NCI-H1436 (cell line): ENCODE results near the gene SYNJ1.
"Not testable (repeated sequence)": the region's sequence is repeated elsewhere in the genome, so short reads cannot be mapped to it uniquely, and the experiment has no call there.

Source experiments
- DNase-seq: peaks from one replicate; lab custom pipeline; 2025; lab: John Stamatoyannopoulos, UW

Gene SYNJ1

DNA sequence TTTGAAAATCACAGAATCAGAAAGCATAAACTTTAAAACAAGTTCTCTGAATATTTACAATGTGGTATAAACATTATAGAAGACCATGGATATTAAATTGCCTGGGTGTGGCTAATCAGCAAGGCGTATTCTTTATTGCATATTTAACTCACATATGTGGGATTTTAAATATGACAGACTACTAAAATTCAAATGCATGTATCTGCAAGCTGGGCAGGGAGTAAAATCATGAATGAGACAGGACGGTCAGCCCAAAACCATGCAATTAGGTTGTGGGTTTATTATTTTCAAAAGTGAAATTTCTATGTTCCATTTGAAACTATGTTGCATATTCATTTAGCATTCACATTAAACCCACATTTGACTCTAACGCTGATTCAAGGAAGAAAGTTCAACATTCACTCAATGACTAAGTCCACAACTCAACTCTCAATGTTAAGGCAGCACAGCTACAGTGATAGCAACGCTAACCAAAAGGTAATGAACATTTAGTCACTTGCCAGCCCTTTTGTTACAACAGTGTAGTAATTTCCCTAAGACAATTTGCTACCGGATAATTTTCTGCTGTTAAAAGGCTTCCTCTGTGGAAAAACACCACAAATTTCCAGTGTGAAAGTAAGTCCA, 6.3 kb upstream of the SYNJ1 start:
- no peak for DNase-seq

DNA sequence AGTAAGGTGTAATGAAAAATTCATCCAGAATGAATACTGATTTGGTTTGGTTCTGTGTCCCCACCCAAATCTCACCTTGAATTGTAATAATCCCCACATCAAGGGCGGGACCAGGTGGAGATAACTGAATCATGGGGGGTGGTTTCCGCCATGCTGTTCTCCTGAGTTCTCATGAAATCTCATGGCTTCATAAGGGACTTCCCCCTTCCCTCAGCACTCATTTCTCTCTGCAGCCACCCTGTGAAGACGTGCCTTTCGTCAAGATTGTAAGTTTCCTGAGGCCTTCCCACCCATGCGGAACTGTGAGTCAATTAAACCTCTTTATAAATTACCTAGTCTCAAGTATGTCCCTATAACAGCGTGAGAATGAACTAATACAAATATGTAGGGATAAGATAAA, 5.5 kb upstream of the SYNJ1 start:
- no peak for DNase-seq

DNA sequence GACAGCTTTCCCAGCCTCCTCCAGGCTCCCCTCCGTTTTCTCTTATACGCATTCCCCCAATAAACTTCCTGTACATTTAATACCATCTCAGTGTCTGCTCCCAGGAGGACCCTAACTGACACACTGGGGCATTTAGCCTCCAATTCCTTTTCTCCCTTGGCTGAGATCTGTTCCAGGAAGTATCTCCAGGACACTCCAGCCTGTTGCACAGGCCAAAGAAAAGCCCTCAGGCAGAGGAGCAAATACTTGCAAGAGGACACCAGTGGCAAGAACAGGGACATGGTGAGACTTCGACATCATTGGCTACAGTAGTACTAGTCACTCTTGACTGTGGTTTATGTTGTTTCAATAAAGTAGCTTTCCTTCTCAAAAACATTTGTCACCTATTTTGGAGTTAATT, 4.7 kb upstream of the SYNJ1 start:
- no peak for DNase-seq

DNA sequence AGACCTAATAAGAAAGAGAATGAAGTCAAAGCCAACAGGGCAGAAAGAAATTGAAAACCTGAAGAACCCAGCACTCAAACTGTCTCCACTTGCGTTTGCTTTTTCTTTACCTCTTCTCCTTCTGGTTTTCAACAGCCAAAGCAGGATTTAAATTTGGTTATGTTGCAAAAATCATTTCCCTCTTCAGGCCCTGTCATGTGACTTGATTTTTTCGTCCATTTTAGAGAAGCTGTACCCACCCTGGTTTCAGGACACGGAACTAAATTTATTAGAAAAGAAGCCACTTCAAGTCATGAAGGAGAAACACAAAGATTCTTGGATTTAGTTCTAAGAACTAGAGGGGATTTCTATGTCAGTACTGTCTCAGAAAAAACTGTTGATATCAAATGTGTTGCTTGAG, 1.0 kb upstream of the SYNJ1 start:
- no peak for DNase-seq

DNA sequence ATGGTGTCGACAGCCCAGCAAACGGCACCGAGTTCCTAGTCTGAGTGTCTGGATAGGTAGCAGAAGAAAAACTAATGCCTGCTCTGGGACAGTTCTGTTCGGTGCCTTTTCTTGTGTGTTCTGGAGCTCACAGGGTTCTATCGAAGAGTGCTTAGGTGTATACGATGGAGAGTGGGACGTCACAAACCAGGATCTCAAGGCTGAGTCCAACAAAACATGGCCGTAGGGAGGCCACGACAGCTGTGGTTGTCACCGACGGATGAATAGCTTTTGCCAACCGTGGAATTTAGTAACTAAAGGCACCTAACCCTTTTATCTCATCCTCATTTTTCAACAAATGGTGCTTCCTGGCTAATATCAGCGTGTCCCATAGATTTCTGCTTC, 635 bp upstream of the SYNJ1 start:
- DNase-seq: no peak

DNA sequence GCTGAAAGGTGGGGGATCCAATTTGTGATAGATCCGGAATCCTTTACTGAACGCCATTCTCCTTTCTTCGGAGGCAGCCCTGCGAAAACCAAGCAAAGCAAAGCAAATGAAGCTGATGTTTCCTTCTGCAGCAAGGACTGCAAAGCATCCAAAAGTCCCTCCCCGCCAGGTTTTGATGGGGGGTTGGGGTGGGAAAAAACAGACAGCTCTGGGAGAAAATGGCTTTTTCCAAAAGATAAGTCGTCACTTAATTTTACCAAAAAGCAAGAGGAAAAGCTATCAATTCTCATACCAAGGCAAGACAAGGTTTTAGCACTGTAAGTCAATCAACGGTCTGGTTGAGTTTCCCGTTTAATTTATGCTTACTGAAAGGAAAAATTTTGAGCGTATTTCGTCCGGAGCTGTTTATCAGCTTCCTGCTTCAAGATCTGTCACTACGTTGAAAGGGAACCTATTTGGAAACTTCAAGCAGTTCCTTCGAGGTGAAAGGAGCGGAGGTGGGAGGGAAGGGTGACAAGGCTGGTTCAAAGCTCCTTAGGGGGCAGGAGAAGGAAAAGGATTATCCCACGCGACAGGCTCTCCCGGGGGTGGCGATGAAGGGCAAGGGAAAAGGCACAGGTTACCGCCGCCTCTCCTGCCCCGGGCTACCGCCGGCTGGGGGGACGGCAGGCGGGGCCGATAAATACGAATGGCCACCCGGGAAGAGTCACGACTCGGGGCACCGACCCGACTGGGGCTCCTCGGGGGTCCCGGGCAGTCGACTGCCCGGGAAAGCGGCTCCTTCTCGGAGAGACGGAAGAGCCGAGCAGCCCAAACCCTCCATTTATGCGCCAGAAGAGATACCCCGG, 750 bp downstream of the SYNJ1 start:
- no peak for DNase-seq

DNA sequence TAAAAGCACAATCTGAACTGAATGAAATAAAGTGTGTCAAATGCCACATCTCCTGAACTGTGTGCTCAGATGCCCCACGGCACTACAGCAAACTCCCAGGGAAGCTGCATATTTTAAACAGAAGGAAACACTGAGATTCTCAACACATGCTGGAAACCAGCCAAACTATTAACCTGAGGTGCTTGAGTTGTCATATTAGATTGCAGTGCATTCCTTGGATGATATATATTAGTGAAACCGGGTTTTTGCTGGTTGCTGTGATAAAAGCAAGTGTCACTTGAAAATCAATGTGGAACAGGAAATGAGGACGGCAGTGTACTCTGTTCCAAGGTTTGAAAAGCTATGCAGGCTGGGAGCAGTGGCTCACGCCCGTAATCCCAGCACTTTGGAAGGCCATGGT, 8.7 kb downstream of the SYNJ1 start:
- DNase-seq: no peak

DNA sequence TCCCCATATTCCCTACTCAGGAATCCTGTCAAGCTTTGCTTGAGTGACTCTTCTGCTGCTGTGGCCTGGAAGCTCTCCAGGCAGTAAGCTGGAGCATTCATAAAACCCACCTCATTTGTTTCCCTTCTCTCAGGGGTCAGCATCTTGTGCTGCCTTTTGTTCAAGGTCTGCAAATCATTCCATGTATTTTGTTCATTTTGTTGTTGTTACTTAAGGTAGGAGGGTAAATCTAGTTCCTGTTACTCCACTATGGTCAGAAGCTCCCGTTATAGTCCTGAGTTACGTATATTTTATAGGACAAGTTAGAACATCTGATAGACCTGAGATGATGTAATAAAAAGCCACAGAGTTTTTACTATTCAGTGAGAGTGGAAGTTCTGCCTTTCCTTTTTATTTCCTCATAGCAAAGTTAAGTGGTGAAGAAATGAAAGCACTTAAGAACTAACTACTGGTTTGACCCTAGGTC, 9.9 kb downstream of the SYNJ1 start:
- no peak for DNase-seq

DNA sequence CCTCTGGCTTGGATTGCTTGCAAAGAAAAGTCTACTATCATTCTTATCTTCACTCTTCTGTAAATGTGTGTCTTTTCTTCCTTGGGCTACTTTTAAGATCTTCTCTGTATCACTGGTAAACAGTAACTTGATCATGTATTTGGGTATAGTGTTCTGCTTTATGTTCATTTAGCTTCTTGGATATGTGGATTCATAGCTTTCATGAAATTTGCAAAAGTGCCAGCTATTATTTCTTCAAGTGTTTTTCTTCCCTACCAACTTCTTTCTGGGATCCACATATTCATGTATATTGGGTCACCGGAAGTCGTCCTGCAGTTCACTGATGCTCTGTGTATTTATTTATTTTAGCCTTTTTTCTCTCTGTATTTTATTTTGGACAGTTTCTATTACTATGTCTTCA, 11.3 kb downstream of the SYNJ1 start:
- no peak for DNase-seq

DNA sequence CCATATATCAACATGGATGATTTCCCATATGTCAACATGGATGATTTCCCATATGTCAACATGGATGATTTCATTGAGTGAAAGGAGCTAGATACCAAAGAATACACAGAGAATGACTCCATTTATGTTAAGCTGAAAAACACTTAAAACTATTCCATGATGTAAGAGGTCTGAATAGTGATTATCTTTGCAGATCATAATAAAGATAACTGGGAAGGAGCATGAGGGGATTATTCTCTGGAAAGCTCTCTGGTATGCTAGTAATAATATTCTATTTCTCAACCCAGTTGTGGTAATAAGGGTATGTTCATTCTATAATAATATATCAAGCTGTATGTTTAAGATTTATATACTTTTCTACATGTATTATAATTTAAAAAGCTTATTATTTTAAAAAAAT, 14.1 kb downstream of the SYNJ1 start:
- DNase-seq: no peak

DNA sequence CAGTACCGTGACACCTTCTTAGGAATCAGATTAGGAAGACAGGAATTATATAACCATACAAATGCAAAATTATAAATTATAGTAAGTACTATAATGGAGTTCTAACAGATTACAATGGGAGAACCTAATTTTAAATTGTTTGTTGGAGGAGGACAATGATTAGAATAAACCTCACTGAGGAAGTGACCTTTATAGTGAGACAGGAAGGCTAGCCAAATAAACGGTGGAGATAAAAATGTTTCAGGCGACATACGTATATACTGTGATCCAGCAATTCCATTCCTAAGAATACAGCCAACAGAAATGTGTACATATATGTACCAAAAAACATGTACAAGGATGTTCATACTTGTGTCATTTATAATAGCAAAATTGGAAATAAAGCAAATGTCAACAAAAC, 15.2 kb downstream of the SYNJ1 start:
- no peak for DNase-seq

DNA sequence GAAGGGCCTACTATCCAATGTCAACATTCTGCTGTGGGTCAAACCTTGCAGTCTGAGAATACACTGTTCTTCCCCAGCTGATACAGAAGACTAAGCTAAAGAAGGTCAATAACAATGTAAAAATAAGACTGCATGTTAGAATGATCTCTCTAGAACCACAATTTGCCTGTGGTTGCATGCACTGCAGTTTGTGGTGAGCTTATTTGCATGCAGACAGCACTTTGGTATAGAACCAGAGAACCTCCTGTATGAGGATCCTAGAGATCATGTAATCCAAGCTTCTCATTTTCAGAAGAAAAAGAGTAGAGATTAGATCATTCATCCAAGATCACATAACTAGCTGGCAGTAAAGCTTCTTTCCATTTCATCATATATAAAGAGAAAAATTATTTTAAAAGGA, 15.8 kb downstream of the SYNJ1 start:
- no peak for DNase-seq

DNA sequence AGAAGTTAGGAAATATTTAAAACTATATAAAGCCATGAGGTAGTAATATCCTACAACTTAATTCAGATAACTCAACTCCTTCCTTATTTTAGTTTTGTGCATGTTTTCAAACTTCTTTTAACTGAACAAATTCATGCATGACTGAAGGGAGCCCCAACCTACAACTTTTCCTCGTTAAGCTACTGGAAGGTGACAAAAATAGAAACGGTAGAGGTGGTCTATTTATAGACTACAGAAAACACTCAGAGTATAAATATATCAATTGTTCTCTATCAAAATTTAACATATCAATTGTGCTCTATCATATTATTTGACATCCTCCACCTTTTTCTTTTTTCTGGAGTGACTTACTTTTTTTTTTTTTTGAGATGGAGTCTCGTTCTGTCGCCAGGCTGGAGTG, 16.8 kb downstream of the SYNJ1 start:
- DNase-seq: no peak

DNA sequence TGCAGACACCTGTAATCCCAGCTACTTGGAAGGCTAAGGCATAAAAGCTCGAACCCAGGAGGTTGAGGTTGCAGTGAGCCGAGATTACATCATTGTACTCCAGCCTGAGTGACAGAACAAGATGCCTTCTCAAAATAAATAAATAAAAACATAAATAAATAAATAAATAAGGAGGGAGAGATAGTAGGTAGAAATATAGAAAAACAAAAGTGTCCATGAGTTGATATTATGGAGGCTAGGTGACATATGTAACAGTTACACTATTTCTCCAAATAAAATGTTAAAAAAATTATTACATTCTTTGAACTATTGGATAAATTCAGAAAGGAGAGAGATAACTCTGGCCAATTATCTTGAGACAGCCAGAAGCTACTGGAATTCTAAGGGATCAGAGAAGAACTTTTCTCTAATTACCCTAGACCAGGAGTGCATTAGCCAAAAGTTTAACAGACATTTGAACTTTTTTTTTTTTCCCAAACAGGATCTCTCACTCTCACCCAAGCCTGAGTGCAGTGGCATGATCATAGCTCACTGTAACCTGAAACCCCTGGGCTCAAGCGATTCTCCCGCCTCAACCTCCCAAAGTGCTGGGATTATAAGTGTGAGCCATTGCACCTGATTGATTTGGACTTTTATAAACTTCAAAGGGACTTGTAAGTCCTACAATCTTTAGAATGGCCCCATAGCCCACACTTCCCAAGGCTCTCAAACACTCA, 17.6 kb downstream of the SYNJ1 start:
- DNase-seq: no peak

DNA sequence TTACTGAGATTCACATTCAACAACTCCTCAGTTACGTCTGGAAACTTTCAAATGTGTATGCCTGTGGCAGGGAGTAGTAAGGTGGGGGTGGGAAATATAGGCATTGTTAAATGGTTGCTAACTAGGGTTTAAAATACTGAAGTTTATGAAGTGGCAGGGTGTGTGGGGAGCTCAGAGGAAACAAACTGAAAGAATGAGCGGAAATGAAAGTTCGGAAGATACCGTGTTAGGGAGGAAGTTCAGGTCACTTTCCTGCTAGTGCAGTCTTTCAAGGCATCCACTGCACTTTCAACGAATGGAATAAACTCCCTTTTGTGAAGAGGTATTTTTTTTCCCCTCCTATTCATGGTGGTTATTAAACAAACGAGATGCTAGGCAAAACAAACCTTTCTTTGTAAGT, 19.7 kb downstream of the SYNJ1 start:
- DNase-seq: no peak

DNA sequence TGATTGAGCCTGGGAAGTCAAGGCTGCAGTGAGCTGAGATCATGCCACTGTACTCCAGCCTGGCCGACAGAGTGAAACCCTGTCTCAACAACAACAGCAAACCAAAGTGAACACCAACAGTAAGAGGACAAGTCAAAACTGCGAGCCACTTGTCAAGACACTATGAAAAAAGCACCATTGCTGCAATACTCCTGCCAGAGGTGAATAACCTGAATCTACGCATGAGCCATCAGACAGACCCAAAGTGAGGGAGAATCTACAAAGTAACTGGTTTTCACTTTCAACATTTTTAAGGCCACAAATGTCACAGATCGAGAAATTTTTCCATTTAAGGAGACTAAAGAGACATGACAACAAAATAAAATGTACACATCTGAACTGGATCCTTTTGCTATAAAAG, 21.9 kb downstream of the SYNJ1 start:
- no peak for DNase-seq

DNA sequence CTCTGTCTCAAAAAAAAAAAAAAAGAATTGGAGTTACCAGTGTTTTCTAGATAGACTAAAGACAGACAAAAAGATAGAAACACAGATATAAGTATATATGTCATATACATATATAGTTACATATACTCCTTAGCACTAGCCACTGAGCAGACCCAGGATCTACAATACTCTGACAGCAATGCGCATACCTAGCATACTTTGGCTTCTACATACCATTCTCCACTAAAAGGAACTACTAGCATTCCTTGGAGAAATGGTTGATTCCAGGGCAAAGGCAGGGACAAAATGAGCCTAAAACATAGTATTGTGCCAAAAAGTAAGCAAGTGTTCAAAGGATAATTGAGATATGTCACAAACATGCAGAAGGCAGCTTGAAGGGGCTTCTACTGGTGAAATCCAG, 22.7 kb downstream of the SYNJ1 start:
- no peak for DNase-seq

DNA sequence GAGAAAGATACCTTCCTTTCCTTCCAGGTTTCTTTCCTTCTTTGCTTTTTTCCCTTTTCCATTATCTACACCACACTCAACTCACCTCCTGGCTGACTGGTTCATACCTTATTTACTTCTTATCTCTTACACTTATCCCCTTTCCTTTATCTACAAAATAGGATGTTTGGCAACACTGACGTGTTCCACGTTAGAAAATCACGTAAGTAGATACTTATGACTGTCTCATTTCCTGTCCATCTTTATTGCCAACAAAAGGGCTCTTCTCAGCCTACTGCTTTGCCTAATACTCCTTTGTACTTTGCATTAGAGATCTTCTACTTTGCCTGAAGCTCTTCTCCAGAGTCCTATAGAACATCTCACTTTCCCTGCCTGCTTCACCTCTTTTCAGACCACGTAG, 25.1 kb downstream of the SYNJ1 start:
- DNase-seq: peak; percentile 18

DNA sequence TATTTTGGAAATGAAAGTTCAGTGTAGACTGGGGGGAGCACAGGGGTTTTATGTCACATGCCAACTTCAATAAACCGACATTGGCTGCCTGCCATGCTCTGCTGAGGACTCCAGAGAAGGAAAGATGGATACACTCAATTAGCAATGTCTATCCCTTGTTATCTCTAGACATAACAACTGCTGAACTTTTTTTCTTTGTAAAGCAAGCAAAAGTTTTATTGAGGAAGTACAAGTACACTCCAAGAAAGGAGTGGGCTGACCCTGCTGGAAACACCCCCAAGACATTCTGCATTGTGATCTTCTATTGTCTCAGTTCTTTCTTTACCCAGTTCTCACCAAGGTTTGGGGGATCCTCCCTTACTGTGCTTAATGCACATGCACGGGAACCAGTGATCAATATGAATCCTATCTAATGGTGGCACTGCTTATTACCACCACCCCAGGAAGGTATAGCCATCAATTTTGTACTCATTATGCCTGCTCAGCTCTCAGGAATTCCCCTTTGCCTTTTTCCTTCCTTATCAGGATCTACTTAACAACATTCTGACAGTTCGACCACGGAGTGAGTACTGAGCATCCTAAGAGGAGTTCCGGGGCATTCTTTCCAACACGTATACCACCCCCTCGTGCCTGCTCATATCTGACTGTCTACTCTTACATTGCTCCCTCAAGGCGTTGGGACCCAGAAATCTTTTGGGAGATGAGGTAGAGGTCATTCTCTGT, 28.7 kb downstream of the SYNJ1 start:
- no peak for DNase-seq

DNA sequence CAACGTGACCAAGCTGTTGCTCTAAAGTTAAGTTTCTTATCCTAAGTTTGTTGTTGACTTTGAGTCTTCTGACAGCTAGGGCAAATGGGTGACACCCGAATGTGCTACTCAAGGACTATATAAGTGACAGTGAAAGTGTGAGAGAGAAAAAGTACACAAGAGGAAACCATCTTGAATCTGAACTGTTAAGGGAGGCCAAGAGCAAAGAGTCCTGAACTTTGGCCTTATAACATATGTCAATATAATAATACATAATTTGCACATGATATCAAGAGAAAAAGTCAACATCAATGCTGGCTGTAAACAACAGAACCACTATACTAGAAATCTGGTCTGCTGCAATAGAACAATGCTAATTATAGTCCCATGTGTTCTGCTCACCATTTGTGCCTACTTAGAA, 29.5 kb downstream of the SYNJ1 start:
- no peak for DNase-seq

DNA sequence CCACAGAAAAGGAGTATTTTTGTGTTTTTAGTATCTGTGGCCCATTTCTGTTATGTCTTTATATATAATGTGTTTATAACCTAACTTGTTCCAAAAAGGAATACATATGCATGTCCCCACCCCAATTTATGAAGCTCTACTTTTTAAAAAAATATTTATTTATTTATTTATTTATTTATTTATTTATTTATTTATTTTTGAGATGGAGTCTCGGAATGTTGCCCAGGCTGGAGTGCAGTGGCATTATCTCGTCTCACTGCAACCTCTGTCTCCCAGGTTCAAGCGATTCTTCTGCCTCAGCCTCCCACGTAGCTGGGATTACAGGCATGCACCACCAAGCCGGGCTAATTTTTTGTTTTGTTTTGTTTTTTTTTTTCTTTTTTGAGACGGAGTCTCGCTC, 32.3 kb downstream of the SYNJ1 start:
- not testable (repeated sequence) for DNase-seq

DNA sequence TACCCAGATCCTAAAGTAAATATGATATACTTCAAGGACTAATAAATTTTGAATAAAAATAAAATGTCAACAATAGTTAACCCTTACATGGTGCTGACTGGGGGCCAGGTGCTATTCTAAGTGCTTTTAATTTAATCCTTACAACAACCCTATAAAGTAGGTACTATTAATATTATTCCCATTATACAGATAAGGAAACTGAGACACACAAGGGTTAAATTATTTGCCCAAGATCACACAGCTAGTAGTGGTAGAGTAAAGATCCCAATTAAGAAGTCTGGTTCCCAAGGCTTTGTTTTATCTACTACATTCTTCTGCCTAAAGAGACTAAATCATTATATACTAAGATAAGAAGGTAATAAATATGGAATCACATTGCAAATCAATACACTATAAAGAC, 34.2 kb downstream of the SYNJ1 start:
- no peak for DNase-seq

DNA sequence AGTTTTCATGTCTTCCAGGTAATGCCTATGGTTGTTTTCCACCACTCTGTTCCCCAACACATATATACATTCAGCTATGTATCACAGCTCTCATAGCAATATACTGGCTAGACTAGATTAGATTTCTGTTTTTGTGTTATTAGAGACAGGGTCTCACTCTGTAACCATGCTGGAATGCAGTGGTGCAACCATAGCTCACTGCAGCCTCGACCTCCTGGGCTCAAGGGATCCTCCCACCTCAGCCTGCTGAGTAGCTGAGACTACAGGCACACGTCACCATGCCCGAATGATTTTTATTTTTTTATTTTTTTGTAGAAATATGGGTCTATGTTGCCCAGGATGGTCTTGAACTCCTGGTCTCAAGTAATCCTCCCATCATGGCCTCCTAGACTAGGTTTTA, 37.7 kb downstream of the SYNJ1 start:
- DNase-seq: no peak
